Tibial artery (tissue), 4 donors: Measurements from ENCODE around the gene DOCK1.

ENCODE experiments used
- DNase-seq, 2 donors: peaks; one replicate each; pipeline ENCODE4 v3.0.0-alpha.2; 2019
- H3K27ac ChIP-seq, 2 donors: fragments of 200-600 bp; sonication (generic) in 1 of 2; 1 replicate in 1 of 2; 2 replicates in 1 of 2; pipeline ENCODE4 v1.5.1; 2018 to 2019; ENCODE audit warnings: mild to moderate bottlenecking in 1 of 2
- H3K27me3 ChIP-seq, 2 donors: fragments of 200-600 bp; sonication (generic) in 1 of 2; one replicate each; pipeline versions ENCODE4 v1.5.1 to v1.6.0; 2016 to 2019
- H3K36me3 ChIP-seq, 3 donors: fragments of 200-600 bp; sonication (generic) in 2 of 3; one replicate each; pipeline ENCODE4 v1.5.1; 2016 to 2019; ENCODE audit warnings: mild to moderate bottlenecking in 2 of 3
- H3K4me1 ChIP-seq, 4 donors: fragments of 200-600 bp; sonication (generic) in 2 of 4; 1 replicate in 3 of 4; 2 replicates in 1 of 4; pipeline ENCODE4 v1.5.1; 2016 to 2019
- H3K4me3 ChIP-seq, 2 donors: fragments of 200-600 bp; sonication (generic) in 1 of 2; 1 replicate in 1 of 2; 2 replicates in 1 of 2; pipeline ENCODE4 v1.5.1; 2018 to 2019; ENCODE audit warnings: mild to moderate bottlenecking in 2 of 2
- H3K9me3 ChIP-seq, 3 donors: fragments of 200-600 bp; sonication (generic) in 1 of 3; one replicate each; pipeline ENCODE4 v1.5.1; 2016 to 2019
- intact Hi-C: fragments of 100-400 bp; cut with DNase I; formaldehyde crosslinking; loops from one replicate; pipeline ENCODE4 v1.15.0; 2023; ENCODE audit warnings: low total_unique reads
- TF ChIP-seq, protein P1 (sequence below), 2 experiments: fragments of 200-600 bp in 1 of 2; fragments of 450-650 bp in 1 of 2; IDR thresholded peaks; one replicate each; pipeline ENCODE4 v1.5.1; 2017 to 2019; ENCODE audit warnings: antibody characterized with exemption in 2 of 2, mild to moderate bottlenecking in 1 of 2, moderate library complexity in 1 of 2

DOCK1 gene

DNA sequence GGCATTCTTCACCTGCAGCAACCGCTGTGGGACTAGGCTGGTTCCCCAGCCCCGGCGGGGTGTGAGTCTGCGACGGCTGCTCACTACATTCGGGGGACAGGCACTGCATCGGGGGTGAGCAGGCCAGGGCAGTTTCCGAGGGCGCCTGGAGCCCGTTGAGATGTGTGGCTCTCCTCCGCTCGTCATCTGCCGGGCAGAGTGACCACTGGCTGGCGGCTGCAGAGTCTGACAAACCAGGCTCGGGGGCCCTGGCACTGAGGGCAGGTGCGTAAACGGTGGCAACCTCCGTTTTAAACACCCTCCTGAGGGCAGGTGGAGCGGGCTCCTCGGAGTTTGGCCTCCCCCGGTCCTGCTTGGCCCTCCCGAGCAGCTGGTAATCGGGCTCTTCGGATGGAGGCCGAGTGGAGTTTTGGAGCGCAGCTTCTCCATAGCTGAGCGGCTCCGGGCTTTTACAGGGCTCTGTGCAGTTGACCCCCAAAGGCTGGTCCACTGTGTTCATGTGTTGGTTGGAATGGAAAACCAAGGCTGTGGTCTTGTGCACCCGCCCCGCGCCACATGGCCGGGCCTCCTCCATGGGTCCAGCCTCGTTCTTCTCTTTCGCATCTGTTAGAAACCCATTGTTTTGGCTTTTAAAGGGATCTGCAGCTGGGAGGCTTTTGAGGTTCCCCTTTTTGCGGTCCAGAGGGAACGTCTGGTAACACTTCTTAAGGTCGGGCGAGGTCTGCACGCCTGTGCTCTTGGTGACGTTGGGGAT lies 270.3 kb downstream of the DOCK1 start:
- intact Hi-C loops = no loop called here
- H3K36me3 ChIP-seq = peaks cover 0 to 32% (median 0%) of the 10 kb centered on the region in 3 donors

DNA sequence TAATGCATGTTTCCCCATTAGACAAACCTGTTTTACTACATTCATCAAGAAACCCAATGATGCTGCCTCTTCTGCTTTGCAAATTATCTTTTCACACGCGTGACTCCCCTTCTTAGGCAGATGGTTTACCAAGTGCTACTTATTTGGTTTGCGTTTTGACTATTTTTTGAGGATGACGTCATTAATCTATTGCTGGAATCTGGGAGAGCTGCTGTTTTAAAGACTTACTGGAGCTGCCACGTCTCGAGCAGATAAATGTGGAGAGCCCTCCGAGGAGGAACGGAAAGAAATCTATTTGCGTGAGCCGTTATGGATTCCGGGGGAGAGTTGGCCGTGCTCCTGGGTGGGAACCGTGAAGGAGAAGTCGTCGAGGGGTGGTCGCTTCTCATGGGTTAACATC lies 271.4 kb downstream of the DOCK1 start:
- intact Hi-C loops = no loop called here
- Histone ChIP-seq H3K4me1 (no peaks in the 10 kb centered on the region), H3K36me3 (peaks cover 0 to 32% (median 0%) of the 10 kb centered on the region in 3 donors), H3K9me3 (no peaks in the 10 kb centered on the region), H3K27me3 (no peaks in the 10 kb centered on the region), H3K27ac (no peak overlapping the region), H3K4me3 (no peak overlapping the region)
- TF ChIP-seq, protein P1, sequence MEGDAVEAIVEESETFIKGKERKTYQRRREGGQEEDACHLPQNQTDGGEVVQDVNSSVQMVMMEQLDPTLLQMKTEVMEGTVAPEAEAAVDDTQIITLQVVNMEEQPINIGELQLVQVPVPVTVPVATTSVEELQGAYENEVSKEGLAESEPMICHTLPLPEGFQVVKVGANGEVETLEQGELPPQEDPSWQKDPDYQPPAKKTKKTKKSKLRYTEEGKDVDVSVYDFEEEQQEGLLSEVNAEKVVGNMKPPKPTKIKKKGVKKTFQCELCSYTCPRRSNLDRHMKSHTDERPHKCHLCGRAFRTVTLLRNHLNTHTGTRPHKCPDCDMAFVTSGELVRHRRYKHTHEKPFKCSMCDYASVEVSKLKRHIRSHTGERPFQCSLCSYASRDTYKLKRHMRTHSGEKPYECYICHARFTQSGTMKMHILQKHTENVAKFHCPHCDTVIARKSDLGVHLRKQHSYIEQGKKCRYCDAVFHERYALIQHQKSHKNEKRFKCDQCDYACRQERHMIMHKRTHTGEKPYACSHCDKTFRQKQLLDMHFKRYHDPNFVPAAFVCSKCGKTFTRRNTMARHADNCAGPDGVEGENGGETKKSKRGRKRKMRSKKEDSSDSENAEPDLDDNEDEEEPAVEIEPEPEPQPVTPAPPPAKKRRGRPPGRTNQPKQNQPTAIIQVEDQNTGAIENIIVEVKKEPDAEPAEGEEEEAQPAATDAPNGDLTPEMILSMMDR (IDR thresholded peaks at IDR 0.05) = no peak
- DNase-seq = no peak

More for the DNA sequence above, 270.3 kb downstream of the DOCK1 start:
- H3K9me3 ChIP-seq = no peaks in the 10 kb centered on the region
- TF ChIP-seq, protein P1 (IDR thresholded peaks at IDR 0.05) = no peak
- no peaks in the 10 kb centered on the region for H3K27me3 ChIP-seq
- H3K27ac ChIP-seq = no peak overlapping the region
- H3K4me1 ChIP-seq = no peaks in the 10 kb centered on the region
- H3K4me3 ChIP-seq = no peak overlapping the region
- DNase-seq = no peak

DNA sequence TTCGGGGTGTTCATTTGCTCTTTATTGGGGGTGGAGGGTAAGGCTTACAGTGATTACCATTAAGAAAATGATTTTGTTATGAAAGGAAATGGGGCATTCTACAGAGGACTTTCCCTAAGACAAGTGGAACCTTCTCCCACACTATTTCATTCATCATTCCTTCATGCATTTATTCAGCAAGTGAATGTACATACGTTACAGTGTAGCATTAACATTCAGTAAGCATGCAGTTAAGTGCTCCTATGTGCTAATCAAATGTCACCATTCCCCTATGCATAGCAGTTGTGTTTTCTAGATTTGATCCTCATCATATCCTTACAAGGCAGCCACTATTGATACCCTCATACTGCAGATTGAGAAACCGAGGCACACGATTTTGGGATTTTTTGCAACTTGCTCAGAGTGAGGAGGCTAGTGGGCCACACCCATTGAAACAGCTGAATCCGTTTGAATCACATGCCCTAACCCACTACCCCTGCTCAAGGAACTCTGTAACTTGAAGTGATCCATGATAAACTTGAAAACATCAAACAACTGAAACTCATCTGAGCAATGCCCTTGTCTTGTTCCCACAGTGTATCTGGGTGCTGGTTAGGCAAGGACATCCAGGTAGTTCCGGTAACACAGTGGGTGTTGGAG lies 274.5 kb downstream of the DOCK1 start:
- intact Hi-C loops = no loop called here
- Histone ChIP-seq H3K27me3 (no peaks in the 10 kb centered on the region), H3K4me3 (no peak overlapping the region), H3K27ac (no peak overlapping the region), H3K9me3 (no peaks in the 10 kb centered on the region), H3K36me3 (peaks cover 0 to 32% (median 0%) of the 10 kb centered on the region in 3 donors), H3K4me1 (no peaks in the 10 kb centered on the region)
- TF ChIP-seq, protein P1 (IDR thresholded peaks at IDR 0.05) = no peak
- DNase-seq = no peak

DNA sequence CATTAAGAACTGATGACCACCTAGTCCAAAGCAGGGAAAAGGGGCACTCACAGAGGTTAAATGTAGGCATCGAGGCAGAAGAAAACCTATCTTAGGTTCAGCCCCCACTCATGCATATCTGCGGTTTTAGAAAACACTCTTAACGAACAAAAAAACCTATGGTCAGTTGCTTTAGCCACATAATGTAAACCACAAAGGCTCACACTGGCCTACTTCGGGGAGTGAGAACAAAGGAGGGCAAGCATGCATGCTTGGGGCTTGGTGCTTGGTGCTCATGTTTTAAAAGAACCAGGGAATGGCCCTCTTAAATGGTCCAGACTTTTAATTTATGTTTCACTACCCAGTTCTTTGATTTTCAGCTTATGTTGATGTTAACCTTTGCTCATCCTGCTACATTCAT lies 276.9 kb downstream of the DOCK1 start:
- H3K27ac ChIP-seq = no peak overlapping the region
- H3K27me3 ChIP-seq = no peaks in the 10 kb centered on the region
- H3K4me1 ChIP-seq = no peaks in the 10 kb centered on the region
- no peak for DNase-seq
- TF ChIP-seq, protein P1 (IDR thresholded peaks at IDR 0.05) = no peak
- H3K36me3 ChIP-seq = peaks cover 0 to 14% (median 0%) of the 10 kb centered on the region in 3 donors
- H3K9me3 ChIP-seq = no peaks in the 10 kb centered on the region
- H3K4me3 ChIP-seq = no peak overlapping the region
- intact Hi-C loops = no loop called here

DNA sequence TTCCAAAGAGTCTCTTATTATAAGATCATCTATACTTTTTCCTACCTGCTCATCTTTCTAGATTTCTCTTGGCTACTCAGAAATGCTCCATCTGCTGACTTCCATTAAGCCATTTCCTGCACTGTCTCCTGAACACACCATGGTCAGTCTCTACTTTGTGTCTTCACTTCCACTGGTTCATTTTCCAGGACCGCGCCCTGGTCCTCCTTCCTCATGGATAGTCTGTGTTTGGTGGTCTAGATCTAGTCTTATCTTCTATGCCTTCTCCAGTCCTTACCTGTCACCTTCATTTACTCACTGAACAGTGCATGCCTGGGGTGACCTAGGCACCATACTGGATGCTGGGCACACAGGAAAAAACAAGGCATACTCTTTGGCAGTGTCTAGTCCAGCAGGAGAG lies 279.4 kb downstream of the DOCK1 start:
- H3K9me3 ChIP-seq = no peaks in the 10 kb centered on the region
- no peak overlapping the region for H3K4me3 ChIP-seq
- DNase-seq = no peak
- no peaks in the 10 kb centered on the region for H3K4me1 ChIP-seq
- no peaks in the 10 kb centered on the region for H3K27me3 ChIP-seq
- H3K36me3 ChIP-seq = no peaks in the 10 kb centered on the region
- no peak overlapping the region for H3K27ac ChIP-seq
- TF ChIP-seq, protein P1 (IDR thresholded peaks at IDR 0.05) = no peak
- intact Hi-C loops = no loop called here
